Suppressor macrophage (primary cell): Measurements from ENCODE around the gene HNF1A.

Source experiments
- DNase-seq, 4 experiments: peaks; one replicate each; pipeline ENCODE4 v3.0.0-alpha.2; 2020 to 2022

The HNF1A gene

DNA sequence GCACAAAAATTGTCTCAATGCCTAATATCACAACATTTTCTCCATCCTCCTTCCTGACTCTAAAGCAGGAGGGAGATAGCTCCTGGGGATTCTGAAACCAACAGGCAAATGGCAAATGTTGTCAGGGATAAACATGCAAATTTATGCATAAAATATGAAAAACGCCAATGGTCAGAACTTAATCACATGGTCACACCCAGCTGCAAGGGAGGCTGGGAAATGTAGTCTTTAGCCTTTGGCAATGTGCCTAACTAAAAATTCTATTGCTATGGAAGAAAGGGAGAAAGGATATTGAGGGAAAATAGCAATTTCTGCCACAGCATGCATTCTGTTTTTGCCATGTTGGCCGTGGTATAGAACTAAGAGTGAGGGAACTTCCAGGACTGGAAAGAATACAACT lies 72.4 kb downstream of the HNF1A start:
- peak in 1 of 4 experiments; percentile 9 for DNase-seq
